OCI-LY1 (cell line): ENCODE data around the gene SRCIN1.

Experiments used
- CTCF ChIP-seq: fragments of 200-600 bp; sonication (generic), shearing (Covaris generic); IDR thresholded peaks from 2 replicates; pipeline ENCODE4 v1.5.1; 2017; ENCODE audit warnings: mild to moderate bottlenecking, antibody characterized with exemption, low read length, moderate library complexity, mixed read lengths
- EZH2 ChIP-seq: fragments of 200-600 bp; sonication (generic), shearing (Covaris generic); IDR thresholded peaks from 2 replicates; pipeline ENCODE4 v1.8.0; 2017; ENCODE audit warnings: borderline replicate concordance, mixed run types, mild to moderate bottlenecking, antibody characterized with exemption, low read length, moderate library complexity, mixed read lengths

- TF ChIP-seq CTCF = no peak
- TF ChIP-seq EZH2 = no peak
These were observed 38.4 kb downstream of the SRCIN1 start for GRCh38 chr17:38567350-38567749.
